Measurements from ENCODE around the gene AFM.
"Not testable (repeated sequence)": the region's sequence is repeated elsewhere in the genome, so short reads cannot be mapped to it uniquely, and the experiment has no call there.

The AFM gene

GRCh38 chr4:73505567-73505966, 24.0 kb downstream of the AFM start:
- no peak for DNase-seq

DNA sequence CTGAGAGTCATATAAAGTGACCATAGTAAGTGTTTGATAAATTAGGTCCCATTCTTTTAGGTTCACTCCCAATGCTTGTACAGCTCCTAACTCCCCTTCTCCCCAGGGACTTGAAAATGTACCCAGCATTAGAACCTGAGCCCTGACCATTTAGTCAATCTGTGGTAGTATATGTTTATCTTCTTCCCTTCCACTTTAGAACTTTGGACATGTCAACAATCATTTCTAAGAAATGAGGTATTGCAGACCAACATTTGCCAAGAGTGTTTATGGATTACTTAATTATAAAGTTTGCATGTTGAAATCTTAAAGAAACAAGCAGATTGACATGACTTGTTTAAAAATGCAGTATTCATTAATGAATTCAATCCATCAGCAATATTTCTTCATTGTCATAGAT, 26.0 kb downstream of the AFM start:
- no peak for DNase-seq

- no peak for DNase-seq
Measured at GRCh38 chr4:73508651-73509050, 27.1 kb downstream of the AFM start.

DNA sequence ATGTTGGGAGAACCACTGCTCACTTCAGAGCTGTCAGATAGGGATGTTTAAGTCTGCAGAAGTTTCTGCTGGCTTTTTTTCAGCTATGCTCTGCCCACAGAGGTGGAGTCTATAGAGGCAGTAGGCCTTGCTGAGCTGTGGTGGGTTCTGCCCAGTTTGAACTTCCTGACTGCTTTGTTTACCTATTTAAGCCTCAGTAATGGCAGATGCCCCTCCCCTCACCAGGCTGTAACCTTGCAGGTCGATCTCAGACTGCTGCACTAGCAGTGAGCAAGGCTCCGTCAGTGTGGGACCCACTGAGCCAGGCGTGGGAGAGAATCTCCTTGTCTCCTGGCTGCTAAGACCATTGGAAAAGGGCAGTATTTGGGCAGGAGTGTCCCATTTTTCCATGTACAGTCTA, 36.8 kb downstream of the AFM start:
- no peak for DNase-seq

DNA sequence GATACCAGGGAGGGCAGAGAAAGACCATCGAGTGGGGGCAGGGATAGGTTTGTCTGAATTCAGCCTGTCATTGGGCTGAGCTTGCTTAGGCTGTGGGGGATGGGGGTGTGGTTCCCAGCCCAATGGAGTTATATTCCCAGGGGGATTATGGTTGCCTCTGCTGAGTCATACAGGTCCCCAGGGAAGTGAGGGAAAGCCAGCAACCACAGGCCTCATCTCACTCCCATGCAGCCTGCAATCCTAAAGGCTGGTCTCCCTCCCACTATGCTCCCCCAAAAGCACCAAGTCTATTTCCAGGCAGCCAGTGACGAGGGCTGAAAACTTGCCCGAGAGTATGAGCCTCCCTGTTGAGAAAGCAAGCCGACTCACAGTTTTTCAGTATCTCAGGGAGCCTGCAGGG, 39.3 kb downstream of the AFM start:
- DNase-seq, result peak; percentile 84

DNA sequence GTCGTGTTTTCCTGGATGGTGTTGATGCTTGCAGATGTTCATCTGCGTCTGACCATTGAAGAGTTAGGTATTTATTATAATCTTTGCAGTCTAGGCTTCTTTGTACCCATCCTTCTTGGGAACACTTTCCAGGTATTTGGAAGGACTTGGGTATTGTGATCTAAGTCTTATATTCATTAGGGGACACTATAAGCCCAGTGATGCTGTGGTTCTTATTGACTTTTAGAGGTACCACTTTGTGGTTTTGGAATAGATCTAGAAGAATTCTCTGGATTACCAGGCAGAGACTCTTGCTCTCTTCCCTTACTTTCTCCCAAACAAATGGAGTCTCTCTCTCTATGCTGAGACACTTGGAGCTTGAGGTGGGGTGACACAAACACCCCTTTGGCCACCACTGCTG, 41.6 kb downstream of the AFM start:
- DNase-seq, result no peak

DNA sequence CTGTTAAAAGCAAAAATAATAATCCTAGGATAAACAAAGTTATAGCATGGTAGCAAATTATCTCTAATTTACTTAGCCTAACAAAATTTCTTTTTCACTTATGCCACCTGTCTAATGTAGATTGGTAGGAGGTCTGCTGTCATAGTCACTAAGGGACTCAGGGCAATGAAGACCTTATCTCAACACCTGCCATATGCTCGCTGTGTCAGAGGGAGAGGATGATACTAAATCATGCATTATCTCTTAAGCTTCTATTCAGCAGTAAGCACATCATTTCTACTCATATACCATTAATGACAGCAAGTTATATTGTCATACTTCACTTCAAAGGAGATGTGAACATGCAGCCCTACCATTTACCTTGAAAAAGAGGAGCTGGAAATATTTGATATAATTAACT, 44.1 kb downstream of the AFM start:
- no peak for DNase-seq

DNA sequence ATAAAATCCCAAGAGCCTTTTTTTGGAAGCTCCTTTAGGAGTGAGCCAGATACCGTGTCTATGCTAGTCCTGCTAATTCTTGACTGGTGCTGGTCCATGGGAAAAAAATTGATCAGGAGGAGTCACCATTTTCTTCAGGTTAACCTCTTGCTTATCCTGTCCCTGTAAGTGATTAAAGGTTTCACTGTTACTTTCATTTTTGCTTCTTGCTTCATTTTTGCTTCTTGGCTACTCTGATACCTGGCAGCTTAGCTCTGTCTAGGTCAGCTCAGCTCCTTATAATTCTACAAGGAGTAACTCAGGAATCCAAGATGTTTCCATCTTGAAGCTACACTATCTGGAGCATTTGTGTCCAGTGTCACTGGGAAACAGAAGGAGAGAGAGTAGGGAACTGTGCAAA, 45.7 kb downstream of the AFM start:
- no peak for DNase-seq

GRCh38 chr4:73528171-73528570, 46.6 kb downstream of the AFM start:
- no peak for DNase-seq

DNA sequence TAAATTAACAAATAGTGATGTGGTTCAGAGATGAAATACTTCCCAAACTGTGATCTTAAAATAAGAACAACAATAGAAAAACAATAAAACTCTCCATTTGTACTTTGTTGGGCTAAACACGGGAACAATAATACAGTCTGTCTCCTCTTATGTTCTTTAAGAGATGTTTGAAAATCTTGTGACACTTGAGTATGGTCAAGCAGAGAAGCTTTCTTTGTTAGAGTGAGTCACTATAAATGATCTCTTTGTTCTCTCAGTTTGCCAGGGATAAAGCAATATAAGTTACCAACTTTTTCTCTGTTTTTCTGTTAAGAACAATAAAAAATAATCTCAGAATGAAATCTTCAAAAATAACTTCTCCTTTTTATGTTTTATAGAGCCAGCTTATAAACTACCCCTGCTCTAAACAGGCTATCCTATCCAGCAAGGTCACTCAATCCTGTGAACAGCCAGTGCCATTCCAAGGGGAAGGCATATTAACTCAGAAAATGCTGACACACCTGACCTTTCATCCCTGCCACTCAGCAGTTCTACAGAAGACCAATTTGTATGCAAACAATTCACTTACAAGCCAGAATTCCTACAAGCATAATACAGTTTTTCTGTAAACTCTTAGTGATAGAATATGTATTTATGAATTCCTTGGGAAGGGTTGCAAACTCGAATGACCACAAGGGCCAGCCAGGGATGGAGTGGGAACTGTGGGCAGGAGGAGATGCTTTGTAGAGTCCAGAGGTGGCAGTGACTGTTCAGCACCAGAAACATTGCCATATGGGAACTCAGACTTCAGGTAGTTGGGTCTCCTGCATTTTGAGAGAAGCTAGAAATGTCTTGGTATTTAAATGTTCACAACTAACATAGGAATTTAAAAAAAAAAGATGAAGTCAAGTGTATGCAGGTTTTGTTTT, 52.2 kb downstream of the AFM start:
- no peak for DNase-seq

- DNase-seq, result no peak
Measured at GRCh38 chr4:73538162-73538561, 56.6 kb downstream of the AFM start.

GRCh38 chr4:73539386-73539785, 57.8 kb downstream of the AFM start:
- DNase-seq, result no peak

DNA sequence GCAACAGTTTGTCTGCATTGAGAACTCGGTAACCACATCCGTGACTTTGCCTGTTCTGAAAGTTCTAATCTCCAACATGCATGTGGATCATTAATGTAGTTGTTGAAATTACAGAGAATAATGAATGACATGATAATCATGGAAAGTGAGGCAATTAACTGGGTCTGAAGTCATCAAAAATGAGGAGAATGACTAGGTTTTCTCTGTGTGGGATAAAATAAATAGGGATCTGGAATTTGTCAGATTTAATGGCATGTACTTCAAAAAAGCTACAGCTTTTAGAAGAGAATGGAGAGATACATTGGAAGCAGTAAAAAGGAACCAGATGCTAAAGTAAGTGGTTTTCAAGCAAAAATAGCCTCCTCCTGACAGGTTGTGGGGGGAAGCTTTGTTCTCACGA, 59.3 kb downstream of the AFM start:
- no peak for DNase-seq

DNA sequence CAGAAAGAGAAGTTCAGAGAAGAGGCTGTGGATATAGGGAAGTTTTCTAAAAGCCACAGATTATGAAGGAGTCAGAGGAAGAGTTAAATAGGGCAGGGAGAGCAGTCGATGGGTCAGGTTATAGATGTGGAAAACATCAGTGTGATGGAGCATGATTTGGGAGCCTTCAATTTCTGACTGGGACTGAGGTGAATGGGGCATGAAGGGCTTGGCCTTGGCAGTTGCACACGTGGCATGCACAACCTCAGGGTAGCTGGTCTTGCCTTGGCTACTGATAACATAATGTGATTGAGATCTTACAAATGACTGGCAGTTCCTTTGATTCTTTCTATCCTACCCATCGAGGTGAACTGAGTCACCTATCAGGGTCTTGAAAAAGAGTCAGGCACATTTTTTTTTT, 59.7 kb downstream of the AFM start:
- DNase-seq, result no peak

GRCh38 chr4:73544620-73545019, 63.1 kb downstream of the AFM start:
- no peak for DNase-seq

DNA sequence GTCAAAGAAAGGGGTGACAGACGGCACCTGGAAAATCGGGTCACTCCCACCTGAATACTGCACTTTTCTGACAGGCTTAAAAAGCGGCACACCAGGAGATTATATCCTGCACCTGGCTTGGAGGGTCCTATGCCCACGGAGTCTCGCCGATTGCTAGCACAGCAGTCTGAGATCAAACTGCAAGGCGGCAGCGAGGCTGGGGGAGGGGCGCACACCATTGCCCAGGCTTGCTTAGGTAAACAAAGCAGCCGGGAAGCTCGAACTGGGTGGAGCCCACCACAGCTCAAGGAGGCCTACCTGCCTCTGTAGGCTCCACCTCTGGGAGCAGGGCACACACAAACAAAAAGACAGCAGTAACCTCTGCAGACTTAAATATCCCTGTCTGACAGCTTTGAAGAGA, 69.3 kb downstream of the AFM start:
- DNase-seq, result not testable (repeated sequence)

Data from fibroblast of skin of back (primary cell).